Esophagus (tissue), 2 donors: ENCODE measurements around the gene MTHFD1L. TPM values are rescaled to one million over a fixed set of nuclear protein-coding genes. Genes with fewer than 3 reads are reported as not detected.
"Not testable (repeated sequence)": the region's sequence is repeated elsewhere in the genome, so short reads cannot be mapped to it uniquely, and the experiment has no call there.

Experiments used
- H3K27ac ChIP-seq, 2 donors: one replicate each; pipeline ENCODE4 v1.5.1; 2013; ENCODE audit warnings: low read depth in 2 of 2, mild to moderate bottlenecking in 2 of 2, inconsistent platforms in 1 of 2, low read length in 1 of 2, moderate library complexity in 1 of 2
- H3K27me3 ChIP-seq, 2 donors: one replicate each; pipeline ENCODE4 v1.6.1; 2013; ENCODE audit warnings: low read length in 2 of 2, control low read depth in 1 of 2, mild to moderate bottlenecking in 1 of 2; ENCODE audit not compliant: insufficient read depth in 2 of 2, control insufficient read depth in 1 of 2
- H3K36me3 ChIP-seq, 2 donors: one replicate each; pipeline ENCODE4 v1.6.1; 2013; ENCODE audit warnings: low read length in 1 of 2; ENCODE audit not compliant: control insufficient read depth in 2 of 2, insufficient read depth in 2 of 2
- H3K4me1 ChIP-seq, 2 donors: one replicate each; pipeline ENCODE4 v1.6.1; 2013; ENCODE audit warnings: low read length in 1 of 2; ENCODE audit not compliant: control insufficient read depth in 2 of 2, insufficient read depth in 2 of 2
- H3K4me3 ChIP-seq, 2 donors: one replicate each; pipeline ENCODE4 v1.5.1; 2013; ENCODE audit warnings: low read length in 2 of 2, mild to moderate bottlenecking in 2 of 2, low read depth in 1 of 2, moderate library complexity in 1 of 2
- H3K9me3 ChIP-seq, 2 donors: one replicate each; pipeline ENCODE4 v1.6.1; 2013; ENCODE audit warnings: mild to moderate bottlenecking in 2 of 2, low read depth in 1 of 2, low read length in 1 of 2, moderate library complexity in 1 of 2; ENCODE audit not compliant: control insufficient read depth in 2 of 2, insufficient read depth in 1 of 2
- WGBS, 2 donors: extraction: QIAGEN DNeasy Blood & Tissue Kit; methylation state at CpG; one replicate each; pipeline ENCODE4 v1.1.7; 2013; 5-methylcytosine and 5-hydroxymethylcytosine counted together
- polyA plus RNA-seq, 2 donors: library from polyadenylated mRNA; stranded (reverse); fragments of 200-250 nt; gene quantifications; one replicate each; pipeline ENCODE4 v1.2.3, GENCODE V29; 2013
- donor health status: healthy with polysubstance abuse.
- donor health status: Bipolar disorder and iron deficiency.

MTHFD1L gene
- polyA plus RNA-seq, 2 donors, result 1.6 to 4.1 TPM

DNA sequence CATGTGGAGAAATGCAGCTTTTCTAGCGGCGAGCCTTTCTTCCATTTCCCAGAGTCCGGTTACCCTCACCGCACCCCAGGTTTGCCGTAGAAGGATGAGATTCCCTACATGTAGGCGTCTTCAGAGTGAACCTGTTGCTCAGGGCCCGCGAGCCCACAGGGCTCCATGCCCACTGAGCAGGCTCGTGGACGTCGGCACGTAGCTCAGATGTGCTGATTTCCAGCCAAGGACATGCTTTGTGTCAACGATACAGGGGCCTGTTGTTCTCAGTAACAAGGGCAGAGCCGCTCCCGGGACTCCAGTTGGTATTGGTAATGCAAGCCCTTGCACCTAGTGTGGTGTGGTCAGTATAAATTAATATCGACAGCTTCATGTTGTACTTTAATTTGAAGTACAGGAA lies 159.6 kb downstream of the MTHFD1L start:
- Histone ChIP-seq H3K4me1 (peaks cover 0 to under 1% of the 10 kb centered on the region in 2 donors), H3K27me3 (no peaks in the 10 kb centered on the region), H3K4me3 (no peak overlapping the region), H3K36me3 (no peaks in the 10 kb centered on the region), H3K9me3 (no peaks in the 10 kb centered on the region), H3K27ac (no peak overlapping the region)
- 92 to 93% methylated on average over 16 of the region's 16 CpGs for WGBS, 2 donors

GRCh38 chr6:151026041-151026663 lies 160.7 kb downstream of the MTHFD1L start:
- Histone ChIP-seq H3K36me3 (no peaks in the 10 kb centered on the region), H3K4me1 (peaks cover 0 to 3% of the 10 kb centered on the region in 2 donors), H3K9me3 (no peaks in the 10 kb centered on the region), H3K27me3 (no peaks in the 10 kb centered on the region), H3K27ac (no peak overlapping the region), H3K4me3 (no peak overlapping the region)
- WGBS, 2 donors, result 80 to 82% methylated on average over 4 of the region's 4 CpGs

DNA sequence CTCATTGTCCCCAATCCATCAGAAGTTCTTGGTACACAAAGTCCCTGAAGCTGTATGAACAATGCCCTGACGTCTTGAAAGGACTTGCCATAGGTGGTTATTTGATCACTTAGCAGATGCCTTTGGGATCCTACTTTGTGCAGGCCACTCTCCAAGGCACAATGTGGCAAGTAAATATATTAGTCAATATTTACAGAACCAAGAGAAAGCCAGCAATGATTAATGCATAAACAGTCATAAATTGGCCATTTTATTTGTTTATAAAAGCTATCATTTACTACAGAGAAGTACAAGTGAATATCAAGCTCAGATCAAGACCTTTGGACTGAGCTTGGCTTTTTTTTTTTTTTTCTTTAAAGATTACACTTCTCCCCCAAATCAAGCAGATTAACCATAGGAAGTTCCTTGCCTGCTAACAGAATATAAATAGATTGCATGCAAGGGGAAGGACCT lies 161.8 kb downstream of the MTHFD1L start:
- Histone ChIP-seq H3K4me3 (no peak overlapping the region), H3K9me3 (no peaks in the 10 kb centered on the region), H3K4me1 (peaks cover 0 to 3% of the 10 kb centered on the region in 2 donors), H3K27ac (no peak overlapping the region), H3K36me3 (no peaks in the 10 kb centered on the region), H3K27me3 (no peaks in the 10 kb centered on the region)
- 58 to 59% methylated on average over 1 of the region's 1 CpG for WGBS, 2 donors

- no peak overlapping the region for H3K4me3 ChIP-seq
- WGBS, 2 donors, result 95% methylated on average over 15 of the region's 15 CpGs
- H3K27ac ChIP-seq, result no peak overlapping the region
- H3K36me3 ChIP-seq, result no peaks in the 10 kb centered on the region
- no peaks in the 10 kb centered on the region for H3K9me3 ChIP-seq
- H3K27me3 ChIP-seq, result no peaks in the 10 kb centered on the region
- H3K4me1 ChIP-seq, result peaks cover 0 to 3% of the 10 kb centered on the region in 2 donors
These were observed 162.7 kb downstream of the MTHFD1L start for GRCh38 chr6:151027936-151028838.

DNA sequence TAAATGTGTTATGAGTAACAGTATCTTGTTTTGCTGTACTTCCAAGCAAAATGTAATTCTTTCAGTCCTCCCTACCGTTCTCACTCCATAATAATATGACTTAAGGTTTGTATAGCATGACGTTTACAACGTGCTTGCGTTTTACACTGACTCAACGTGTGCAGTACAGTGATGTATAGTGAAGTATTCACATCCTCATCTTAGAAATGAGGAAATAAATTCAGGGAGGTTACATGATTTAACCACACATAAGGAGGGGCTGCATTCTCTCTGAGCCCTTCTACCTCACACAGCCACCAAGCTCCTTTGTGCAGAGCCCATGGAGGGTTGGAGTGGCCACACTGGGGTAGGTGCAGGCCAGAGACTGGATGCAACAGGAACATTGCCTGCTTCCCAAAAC lies 164.5 kb downstream of the MTHFD1L start:
- H3K4me3 ChIP-seq, result no peak overlapping the region
- no peaks in the 10 kb centered on the region for H3K9me3 ChIP-seq
- H3K4me1 ChIP-seq, result peaks cover 0 to 3% of the 10 kb centered on the region in 2 donors
- H3K36me3 ChIP-seq, result no peaks in the 10 kb centered on the region
- no peak overlapping the region for H3K27ac ChIP-seq
- 83 to 87% methylated on average over 5 of the region's 5 CpGs for WGBS, 2 donors
- no peaks in the 10 kb centered on the region for H3K27me3 ChIP-seq

GRCh38 chr6:151032034-151032433 lies 166.5 kb downstream of the MTHFD1L start:
- Histone ChIP-seq H3K27me3 (no peaks in the 10 kb centered on the region), H3K36me3 (no peaks in the 10 kb centered on the region), H3K4me3 (no peak overlapping the region), H3K9me3 (no peaks in the 10 kb centered on the region), H3K4me1 (peaks cover 0 to 3% of the 10 kb centered on the region in 2 donors), H3K27ac (no peak overlapping the region)
- WGBS, 2 donors, result 94 to 96% methylated on average over 3 of the region's 3 CpGs

DNA sequence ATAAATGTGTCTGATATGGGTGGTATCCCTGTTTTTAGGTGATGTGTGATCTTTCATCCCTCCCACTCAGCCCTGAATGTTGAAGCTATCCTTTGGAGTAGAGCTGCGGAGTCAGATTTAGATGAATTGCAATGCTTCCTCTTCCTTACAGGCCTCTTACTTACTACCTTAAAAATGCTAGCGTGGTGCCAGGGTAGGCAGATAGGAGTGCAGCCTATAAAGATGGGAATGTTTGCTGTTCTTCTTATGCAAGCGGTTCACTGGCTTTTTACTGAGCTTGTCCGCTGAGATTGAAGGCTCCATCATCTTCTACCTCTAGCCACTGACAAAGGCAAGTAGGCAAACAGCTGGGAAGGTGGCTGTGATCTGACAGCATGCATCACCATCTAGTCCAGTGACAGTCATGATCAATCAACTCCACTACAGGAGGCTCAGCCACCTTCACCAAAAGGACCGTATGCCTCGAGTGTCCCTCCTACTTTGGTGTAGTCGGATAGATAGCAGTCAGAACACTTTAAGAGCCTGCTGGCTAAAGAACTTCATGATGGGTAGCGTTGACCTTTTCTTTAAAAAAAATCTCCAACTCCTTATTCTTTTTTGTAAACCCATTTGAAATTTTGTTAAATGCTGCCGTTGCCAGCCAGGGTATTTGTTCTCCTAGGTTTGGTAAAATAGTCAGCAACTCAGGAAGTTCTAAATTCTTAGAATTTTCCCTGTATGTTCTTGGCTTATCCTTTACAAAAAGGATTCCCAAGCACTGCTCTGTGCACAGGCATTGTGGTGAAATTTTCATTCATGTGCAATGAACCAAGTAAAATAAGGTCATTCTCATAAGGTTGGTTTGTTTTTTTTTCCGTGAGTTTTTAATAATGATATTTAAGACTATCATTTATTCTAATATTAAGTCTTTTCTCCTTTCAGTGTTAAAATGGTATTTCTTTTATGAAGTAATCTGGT lies 169.6 kb downstream of the MTHFD1L start:
- no peak overlapping the region for H3K4me3 ChIP-seq
- no peak overlapping the region for H3K27ac ChIP-seq
- no peaks in the 10 kb centered on the region for H3K27me3 ChIP-seq
- WGBS, 2 donors, result 94 to 95% methylated on average over 10 of the region's 10 CpGs
- no peaks in the 10 kb centered on the region for H3K9me3 ChIP-seq
- H3K36me3 ChIP-seq, result no peaks in the 10 kb centered on the region
- peaks cover 0 to 2% of the 10 kb centered on the region in 2 donors for H3K4me1 ChIP-seq

DNA sequence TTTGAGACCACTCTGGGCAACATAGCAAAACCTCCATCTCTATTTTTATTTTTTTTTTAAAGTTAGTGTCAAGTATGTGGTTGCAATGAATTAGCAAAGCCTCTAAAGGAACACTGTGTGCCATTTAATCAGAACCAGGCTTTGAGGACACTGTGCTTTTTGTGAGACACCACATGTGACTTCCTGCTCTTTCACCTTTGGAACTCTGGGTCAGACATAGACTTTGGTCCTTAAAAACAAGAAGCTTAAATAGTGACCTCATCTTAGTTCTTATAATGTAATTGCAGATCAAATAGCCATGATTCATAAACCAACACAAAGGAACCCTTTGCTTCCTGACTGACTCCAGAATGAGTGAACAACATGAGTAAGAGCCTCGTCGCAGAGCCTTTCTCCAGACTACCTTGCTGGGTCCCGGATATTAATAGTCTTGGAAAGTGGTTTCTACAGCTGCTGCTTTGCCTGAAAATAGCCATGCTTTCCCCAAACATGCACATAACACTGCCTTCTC lies 170.8 kb downstream of the MTHFD1L start:
- not testable (repeated sequence) for H3K27me3 ChIP-seq, H3K9me3 ChIP-seq, H3K36me3 ChIP-seq, H3K4me1 ChIP-seq, H3K4me3 ChIP-seq
- WGBS, 2 donors, result 30 to 36% methylated on average over 3 of the region's 3 CpGs
- peak overlapping the region; percentile 63 to 71 for H3K27ac ChIP-seq
